ENCODE measurements around the gene BCORL1. TPM values are rescaled to one million over a fixed set of nuclear protein-coding genes. Genes with fewer than 3 reads are reported as not detected.

The BCORL1 gene
- polyA plus RNA-seq, 1 of the 3 experiments (the other 2 are of a cell fraction), result 4.2 TPM

DNA sequence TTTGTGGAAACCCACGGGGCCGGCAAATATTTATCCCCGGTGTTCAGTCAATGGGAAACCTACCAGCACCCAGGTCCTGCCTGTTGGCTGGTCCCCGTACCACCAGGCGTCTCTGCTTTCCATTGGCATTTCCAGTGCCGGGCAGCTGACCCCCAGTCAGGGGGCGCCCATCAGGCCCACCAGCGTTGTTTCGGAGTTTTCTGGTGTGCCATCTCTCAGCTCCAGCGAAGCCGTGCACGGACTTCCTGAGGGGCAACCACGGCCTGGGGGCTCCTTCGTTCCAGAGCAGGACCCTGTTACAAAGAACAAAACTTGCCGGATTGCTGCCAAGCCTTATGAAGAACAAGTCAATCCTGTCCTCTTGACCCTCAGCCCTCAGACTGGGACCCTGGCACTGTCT, 32.7 kb downstream of the BCORL1 start:
- H3K27me3 ChIP-seq (ENCODE audit: insufficient read depth), result peaks cover 31% of the 10 kb centered on the region; the same call in 1 of the 2 replicates
- H3K36me3 ChIP-seq (replicated peaks in 1 of 2; ENCODE audit: control insufficient read depth in 1 of 2, insufficient read depth in 2 of 2, low read length in 1 of 2), result peaks cover 0 to 16% of the 10 kb centered on the region in 2 experiments
- H3K4me2 ChIP-seq, result no peak overlapping the region
- H3K27ac ChIP-seq (ENCODE audit: low read depth in 2 of 2, low read length in 1 of 2), result no peak overlapping the region
- CTCF ChIA-PET, result interaction anchor here (1.5 to 1.7 kb wide), 2 partner anchors 13 to 45 kb away, joined by 6 to 8 read pairs; no protein-coding TSS in a partner anchor
- H3K79me2 ChIP-seq (ENCODE audit: insufficient read depth), result peaks cover 8% of the 10 kb centered on the region; the same call in 1 of the 2 replicates
- no peaks in the 10 kb centered on the region for H3F3A ChIP-seq (replicated peaks; ENCODE audit: insufficient read depth)
- no peaks in the 10 kb centered on the region for H3K9me3 ChIP-seq
- H4K20me1 ChIP-seq (ENCODE audit: insufficient read depth), result peaks cover 24% of the 10 kb centered on the region
- H3K4me1 ChIP-seq (ENCODE audit: control insufficient read depth in 1 of 2, insufficient read depth in 2 of 2, low read depth in 1 of 2, low read length in 1 of 2), result no peaks in the 10 kb centered on the region
- TF ChIP-seq GABPA (IDR thresholded peaks at IDR 0.05; ENCODE audit: low read depth) (no peak), RAD21 (IDR thresholded peaks at IDR 0.05; ENCODE audit: low read length) (no peak), NRF1 (IDR thresholded peaks at IDR 0.05; ENCODE audit: low read depth, low read length) (no peak), ELF1 (IDR thresholded peaks at IDR 0.05) (no peak), MXI1 (IDR thresholded peaks at IDR 0.05; ENCODE audit: low read depth, low read length) (no peak), CTCF (IDR thresholded peaks at IDR 0.05) (no peak), YY1 (IDR thresholded peaks at IDR 0.05; ENCODE audit: low read depth) (no peak)
- TF ChIP-seq, protein P1, sequence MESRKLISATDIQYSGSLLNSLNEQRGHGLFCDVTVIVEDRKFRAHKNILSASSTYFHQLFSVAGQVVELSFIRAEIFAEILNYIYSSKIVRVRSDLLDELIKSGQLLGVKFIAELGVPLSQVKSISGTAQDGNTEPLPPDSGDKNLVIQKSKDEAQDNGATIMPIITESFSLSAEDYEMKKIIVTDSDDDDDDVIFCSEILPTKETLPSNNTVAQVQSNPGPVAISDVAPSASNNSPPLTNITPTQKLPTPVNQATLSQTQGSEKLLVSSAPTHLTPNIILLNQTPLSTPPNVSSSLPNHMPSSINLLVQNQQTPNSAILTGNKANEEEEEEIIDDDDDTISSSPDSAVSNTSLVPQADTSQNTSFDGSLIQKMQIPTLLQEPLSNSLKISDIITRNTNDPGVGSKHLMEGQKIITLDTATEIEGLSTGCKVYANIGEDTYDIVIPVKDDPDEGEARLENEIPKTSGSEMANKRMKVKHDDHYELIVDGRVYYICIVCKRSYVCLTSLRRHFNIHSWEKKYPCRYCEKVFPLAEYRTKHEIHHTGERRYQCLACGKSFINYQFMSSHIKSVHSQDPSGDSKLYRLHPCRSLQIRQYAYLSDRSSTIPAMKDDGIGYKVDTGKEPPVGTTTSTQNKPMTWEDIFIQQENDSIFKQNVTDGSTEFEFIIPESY (IDR thresholded peaks at IDR 0.05; ENCODE audit: borderline replicate concordance, low read depth), result no peak
- TF ChIP-seq, protein P2, sequence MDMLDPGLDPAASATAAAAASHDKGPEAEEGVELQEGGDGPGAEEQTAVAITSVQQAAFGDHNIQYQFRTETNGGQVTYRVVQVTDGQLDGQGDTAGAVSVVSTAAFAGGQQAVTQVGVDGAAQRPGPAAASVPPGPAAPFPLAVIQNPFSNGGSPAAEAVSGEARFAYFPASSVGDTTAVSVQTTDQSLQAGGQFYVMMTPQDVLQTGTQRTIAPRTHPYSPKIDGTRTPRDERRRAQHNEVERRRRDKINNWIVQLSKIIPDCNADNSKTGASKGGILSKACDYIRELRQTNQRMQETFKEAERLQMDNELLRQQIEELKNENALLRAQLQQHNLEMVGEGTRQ (IDR thresholded peaks at IDR 0.05; ENCODE audit: borderline replicate concordance, low read depth, low read length), result no peak
- H3K9me2 ChIP-seq, result no peaks in the 10 kb centered on the region
- DNase-seq, result no peak
- H3K4me3 ChIP-seq (ENCODE audit: low read depth in 2 of 2, low read length in 1 of 2), result no peak overlapping the region
- 63% methylated on average over 13 of the region's 15 CpGs for WGBS (ENCODE audit: low lambda C conversion rate)
- H3K9ac ChIP-seq, result no peak overlapping the region
- POLR2A ChIA-PET, result no interaction called here
- no peak overlapping the region for H2AFZ ChIP-seq (ENCODE audit: low read depth)

GRCh38 chrX:130018143-130018542, 35.7 kb downstream of the BCORL1 start:
- no peak for DNase-seq
- Histone ChIP-seq H3F3A (replicated peaks; ENCODE audit: insufficient read depth) (no peaks in the 10 kb centered on the region), H3K27me3 (ENCODE audit: insufficient read depth) (peaks cover 21% of the 10 kb centered on the region), H2AFZ (ENCODE audit: low read depth) (no peak overlapping the region), H4K20me1 (ENCODE audit: insufficient read depth) (peaks cover 24% of the 10 kb centered on the region), H3K79me2 (ENCODE audit: insufficient read depth) (peaks cover 8% of the 10 kb centered on the region; the same call in 1 of the 2 replicates), H3K27ac (ENCODE audit: low read depth in 2 of 2, low read length in 1 of 2) (no peak overlapping the region), H3K4me3 (ENCODE audit: low read depth in 2 of 2, low read length in 1 of 2) (no peak overlapping the region), H3K4me1 (ENCODE audit: control insufficient read depth in 1 of 2, insufficient read depth in 2 of 2, low read depth in 1 of 2, low read length in 1 of 2) (no peaks in the 10 kb centered on the region), H3K9me3 (no peaks in the 10 kb centered on the region), H3K9me2 (no peaks in the 10 kb centered on the region), H3K4me2 (no peak overlapping the region), H3K36me3 (replicated peaks in 1 of 2; ENCODE audit: control insufficient read depth in 1 of 2, insufficient read depth in 2 of 2, low read length in 1 of 2) (peaks cover 0 to 21% of the 10 kb centered on the region in 2 experiments), H3K9ac (no peak overlapping the region)
- WGBS (ENCODE audit: low lambda C conversion rate), result 50% methylated on average over 1 of the region's 1 CpG
- CTCF ChIA-PET, result interaction anchor here (0.8 to 2.6 kb wide), 4 partner anchors 10 to 417 kb away, joined by 3 to 12 read pairs (median 4); no protein-coding TSS in a partner anchor
- POLR2A ChIA-PET, result interaction anchor here (1.3 kb wide), 1 partner anchor 87 kb away, joined by 3 read pairs; no protein-coding TSS in a partner anchor
- TF ChIP-seq, protein P3, sequence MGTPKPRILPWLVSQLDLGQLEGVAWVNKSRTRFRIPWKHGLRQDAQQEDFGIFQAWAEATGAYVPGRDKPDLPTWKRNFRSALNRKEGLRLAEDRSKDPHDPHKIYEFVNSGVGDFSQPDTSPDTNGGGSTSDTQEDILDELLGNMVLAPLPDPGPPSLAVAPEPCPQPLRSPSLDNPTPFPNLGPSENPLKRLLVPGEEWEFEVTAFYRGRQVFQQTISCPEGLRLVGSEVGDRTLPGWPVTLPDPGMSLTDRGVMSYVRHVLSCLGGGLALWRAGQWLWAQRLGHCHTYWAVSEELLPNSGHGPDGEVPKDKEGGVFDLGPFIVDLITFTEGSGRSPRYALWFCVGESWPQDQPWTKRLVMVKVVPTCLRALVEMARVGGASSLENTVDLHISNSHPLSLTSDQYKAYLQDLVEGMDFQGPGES (IDR thresholded peaks at IDR 0.05; ENCODE audit: low read depth, low read length), result no peak
- TF ChIP-seq CTCF (IDR thresholded peaks at IDR 0.05) (no peak), CHD2 (IDR thresholded peaks at IDR 0.05; ENCODE audit: low read length, partially characterized antibody) (no peak), GATA2 (CRISPR knock-in tag; IDR thresholded peaks at IDR 0.05) (no peak), GABPA (IDR thresholded peaks at IDR 0.05; ENCODE audit: low read depth) (no peak), POLR2AphosphoS5 (IDR thresholded peaks at IDR 0.05; ENCODE audit: low read depth, low read length) (no peak)
- TF ChIP-seq, protein P2 (IDR thresholded peaks at IDR 0.05; ENCODE audit: borderline replicate concordance, low read depth, low read length), result no peak
- TF ChIP-seq, protein P4, sequence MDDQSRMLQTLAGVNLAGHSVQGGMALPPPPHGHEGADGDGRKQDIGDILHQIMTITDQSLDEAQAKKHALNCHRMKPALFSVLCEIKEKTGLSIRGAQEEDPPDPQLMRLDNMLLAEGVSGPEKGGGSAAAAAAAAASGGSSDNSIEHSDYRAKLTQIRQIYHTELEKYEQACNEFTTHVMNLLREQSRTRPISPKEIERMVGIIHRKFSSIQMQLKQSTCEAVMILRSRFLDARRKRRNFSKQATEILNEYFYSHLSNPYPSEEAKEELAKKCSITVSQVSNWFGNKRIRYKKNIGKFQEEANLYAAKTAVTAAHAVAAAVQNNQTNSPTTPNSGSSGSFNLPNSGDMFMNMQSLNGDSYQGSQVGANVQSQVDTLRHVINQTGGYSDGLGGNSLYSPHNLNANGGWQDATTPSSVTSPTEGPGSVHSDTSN (IDR thresholded peaks at IDR 0.05), result no peak
- TF ChIP-seq, protein P5, sequence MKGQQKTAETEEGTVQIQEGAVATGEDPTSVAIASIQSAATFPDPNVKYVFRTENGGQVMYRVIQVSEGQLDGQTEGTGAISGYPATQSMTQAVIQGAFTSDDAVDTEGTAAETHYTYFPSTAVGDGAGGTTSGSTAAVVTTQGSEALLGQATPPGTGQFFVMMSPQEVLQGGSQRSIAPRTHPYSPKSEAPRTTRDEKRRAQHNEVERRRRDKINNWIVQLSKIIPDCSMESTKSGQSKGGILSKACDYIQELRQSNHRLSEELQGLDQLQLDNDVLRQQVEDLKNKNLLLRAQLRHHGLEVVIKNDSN (IDR thresholded peaks at IDR 0.05; ENCODE audit: borderline replicate concordance, low read depth), result no peak

Data from SK-N-SH (cell line).